Uterus (tissue), 4 donors: ENCODE data around the gene LRRC58. TPM values are rescaled to one million over a fixed set of nuclear protein-coding genes. Genes with fewer than 3 reads are reported as not detected.
A peak's percentile ranks its signal among the peaks of the same experiment; 100 is the strongest.

Experiments used
- DNase-seq, 2 donors: peaks; one replicate each; pipeline ENCODE4 v3.0.0-alpha.2; 2019 to 2020
- H3K27ac ChIP-seq, 2 donors: fragments of 200-600 bp; sonication (generic); 1 replicate in 1 of 2; 2 replicates in 1 of 2; pipeline ENCODE4 v1.5.1; 2016 to 2018
- H3K27me3 ChIP-seq, 2 donors: fragments of 200-600 bp; sonication (generic); one replicate each; pipeline ENCODE4 v1.5.1; 2018 to 2019; ENCODE audit warnings: control low read depth in 1 of 2
- H3K36me3 ChIP-seq, 2 donors: fragments of 200-600 bp; sonication (generic); one replicate each; pipeline ENCODE4 v1.5.1; 2019; ENCODE audit warnings: control low read depth in 1 of 2
- H3K4me1 ChIP-seq, 2 donors: fragments of 200-600 bp; sonication (generic); one replicate each; pipeline ENCODE4 v1.5.1; 2018 to 2019; ENCODE audit warnings: control low read depth in 1 of 2
- H3K4me3 ChIP-seq, 2 donors: fragments of 200-600 bp; sonication (generic); 1 replicate in 1 of 2; 2 replicates in 1 of 2; pipeline ENCODE4 v1.5.1; 2018 to 2019; ENCODE audit warnings: mild to moderate bottlenecking in 1 of 2
- H3K9me3 ChIP-seq, 2 donors: fragments of 200-600 bp; sonication (generic); one replicate each; pipeline ENCODE4 v1.5.1; 2019; ENCODE audit warnings: control low read depth in 1 of 2
- POLR2A ChIP-seq, 2 donors: fragments of 450-650 bp; IDR thresholded peaks; one replicate each; pipeline ENCODE4 v1.6.1; 2016; ENCODE audit warnings: antibody characterized with exemption in 2 of 2, mild to moderate bottlenecking in 1 of 2, moderate library complexity in 1 of 2
- intact Hi-C: fragments of 100-400 bp; cut with DNase I; formaldehyde crosslinking; loops from one replicate; pipeline ENCODE4 v1.15.1; 2023; ENCODE audit warnings: low total_unique reads
- total RNA-seq, 4 donors: library from RNA; depleted of rRNA in 3 of 4; stranded (reverse); fragments of >200 nt in 3 of 4; gene quantifications; one replicate each; pipeline versions ENCODE4 v1.1.0 to v1.2.4, GENCODE V29; 2014 to 2023
- TF ChIP-seq, protein P1 (sequence below), 4 experiments: fragments of 200-600 bp in 2 of 4; fragments of 450-650 bp in 2 of 4; sonication (generic) in 2 of 4; IDR thresholded peaks; one replicate each; pipeline ENCODE4 v1.5.1; 2016 to 2019; ENCODE audit warnings: antibody characterized with exemption in 4 of 4, mild to moderate bottlenecking in 2 of 4, moderate library complexity in 1 of 4
- donor health status: DM: yes; HTN: yes; CAD: no.

Gene LRRC58
- total RNA-seq, 4 donors from 2014 or later: 19.1 to 78.1 (median 35.8) TPM

DNA sequence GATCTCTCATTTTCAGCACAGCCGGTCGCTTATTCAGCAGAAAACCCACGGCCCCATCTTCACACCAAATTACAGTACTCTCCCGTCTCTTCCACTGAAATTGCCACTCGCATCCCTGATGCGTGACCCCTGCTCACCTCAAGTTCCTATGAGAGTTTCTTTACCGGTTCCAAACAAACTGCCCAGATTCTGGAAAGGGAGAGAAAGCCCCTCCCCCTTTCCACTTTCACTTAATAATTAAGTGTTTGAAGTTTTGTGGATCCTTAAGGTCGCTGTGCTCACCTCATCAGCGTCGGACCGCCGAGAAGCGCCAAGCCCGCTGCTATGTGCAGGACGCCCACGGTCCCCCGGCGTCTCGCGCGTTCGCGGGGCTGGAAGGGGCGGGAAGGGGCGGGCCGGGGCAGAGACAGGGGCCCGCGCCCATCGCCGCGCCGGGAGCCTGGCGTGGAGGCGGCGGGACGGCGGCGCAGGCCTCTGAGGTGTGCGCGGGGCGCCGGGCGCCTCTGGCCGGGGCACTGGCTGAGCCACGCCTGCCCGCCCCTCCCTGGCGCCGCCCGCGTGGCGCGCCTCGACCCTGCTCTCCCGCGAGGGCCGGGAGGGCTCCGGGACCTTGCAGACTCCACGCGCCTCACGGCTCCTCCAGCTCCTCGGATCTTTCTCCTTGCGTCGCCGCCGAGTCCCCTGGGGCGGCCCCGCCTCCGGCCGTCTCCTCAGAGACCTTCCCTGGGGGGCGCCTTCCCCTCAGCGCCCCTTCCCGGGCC is 64.2 kb downstream of the LRRC58 start, which contains the start of gene GPR156:
Gene GPR156 (minus strand): TSS at position 476 of the 761 bp plus-strand sequence. CDS start 41,124 bp downstream, outside the sequence.
- intact Hi-C loops: no loop called here
- Histone ChIP-seq H3K36me3 (no peaks in the 10 kb centered on the region), H3K9me3 (no peaks in the 10 kb centered on the region), H3K4me3 (peak within 1 kb of the TSS; percentile 21 to 49), H3K27ac (peak within 1 kb of the TSS in 1 of 2 donors; percentile 52), H3K4me1 (no peaks in the 10 kb centered on the region), H3K27me3 (no peaks in the 10 kb centered on the region)
- DNase-seq: no peak
- TF ChIP-seq, protein P1, sequence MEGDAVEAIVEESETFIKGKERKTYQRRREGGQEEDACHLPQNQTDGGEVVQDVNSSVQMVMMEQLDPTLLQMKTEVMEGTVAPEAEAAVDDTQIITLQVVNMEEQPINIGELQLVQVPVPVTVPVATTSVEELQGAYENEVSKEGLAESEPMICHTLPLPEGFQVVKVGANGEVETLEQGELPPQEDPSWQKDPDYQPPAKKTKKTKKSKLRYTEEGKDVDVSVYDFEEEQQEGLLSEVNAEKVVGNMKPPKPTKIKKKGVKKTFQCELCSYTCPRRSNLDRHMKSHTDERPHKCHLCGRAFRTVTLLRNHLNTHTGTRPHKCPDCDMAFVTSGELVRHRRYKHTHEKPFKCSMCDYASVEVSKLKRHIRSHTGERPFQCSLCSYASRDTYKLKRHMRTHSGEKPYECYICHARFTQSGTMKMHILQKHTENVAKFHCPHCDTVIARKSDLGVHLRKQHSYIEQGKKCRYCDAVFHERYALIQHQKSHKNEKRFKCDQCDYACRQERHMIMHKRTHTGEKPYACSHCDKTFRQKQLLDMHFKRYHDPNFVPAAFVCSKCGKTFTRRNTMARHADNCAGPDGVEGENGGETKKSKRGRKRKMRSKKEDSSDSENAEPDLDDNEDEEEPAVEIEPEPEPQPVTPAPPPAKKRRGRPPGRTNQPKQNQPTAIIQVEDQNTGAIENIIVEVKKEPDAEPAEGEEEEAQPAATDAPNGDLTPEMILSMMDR (IDR thresholded peaks at IDR 0.05): peak in 1 of 4 experiments; percentile 13
- no peak for TF ChIP-seq POLR2A (IDR thresholded peaks at IDR 0.05)

DNA sequence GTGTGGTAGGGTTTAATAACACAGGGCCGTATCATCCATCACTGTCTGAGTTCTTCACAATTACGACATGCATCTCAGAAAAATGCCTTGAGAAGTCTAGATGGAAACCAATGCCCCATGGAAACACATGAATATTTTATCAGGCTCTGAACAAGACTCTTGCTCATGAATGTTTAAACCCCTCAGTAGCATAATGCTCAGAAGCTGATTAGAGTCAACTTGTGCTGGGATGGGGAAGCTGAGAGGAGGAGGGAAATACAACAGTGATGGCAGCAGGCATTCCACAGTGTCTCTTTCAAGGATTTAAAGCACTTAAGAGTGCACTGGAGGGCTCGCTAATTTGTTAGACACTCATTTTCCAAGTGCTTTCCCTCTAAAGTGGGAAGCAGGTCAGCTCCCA is 67.9 kb downstream of the LRRC58 start:
- Histone ChIP-seq H3K27me3 (no peaks in the 10 kb centered on the region), H3K36me3 (no peaks in the 10 kb centered on the region), H3K9me3 (no peaks in the 10 kb centered on the region), H3K4me1 (no peaks in the 10 kb centered on the region), H3K27ac (no peak overlapping the region), H3K4me3 (no peak overlapping the region)
- DNase-seq: no peak
- intact Hi-C loops: no loop called here
- TF ChIP-seq POLR2A (IDR thresholded peaks at IDR 0.05): no peak
- TF ChIP-seq, protein P1 (IDR thresholded peaks at IDR 0.05): no peak

DNA sequence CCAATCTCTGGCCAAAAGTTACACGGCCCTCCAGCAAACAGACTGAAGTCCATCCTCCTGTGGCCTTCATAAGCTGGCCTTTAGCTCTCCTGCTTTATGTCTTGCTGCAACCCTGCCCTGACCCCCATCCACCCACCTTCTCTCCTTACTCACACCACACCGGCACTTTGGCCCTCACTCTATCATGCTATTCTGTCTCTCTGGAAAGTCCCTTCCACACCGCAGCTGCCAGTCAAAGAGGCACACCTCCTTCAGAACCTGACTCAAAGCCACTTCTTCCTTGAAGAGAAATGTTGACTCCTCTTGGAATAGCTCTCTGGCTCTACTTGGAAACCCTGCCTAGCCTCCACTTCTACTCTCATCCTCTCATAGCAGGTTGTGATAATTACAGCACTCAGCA is 68.6 kb downstream of the LRRC58 start:
- no peaks in the 10 kb centered on the region for H3K27me3 ChIP-seq
- no peak for DNase-seq
- intact Hi-C loops: no loop called here
- H3K4me3 ChIP-seq: no peak overlapping the region
- no peak overlapping the region for H3K27ac ChIP-seq
- no peak for TF ChIP-seq POLR2A (IDR thresholded peaks at IDR 0.05)
- TF ChIP-seq, protein P1 (IDR thresholded peaks at IDR 0.05): no peak
- H3K9me3 ChIP-seq: no peaks in the 10 kb centered on the region
- H3K36me3 ChIP-seq: no peaks in the 10 kb centered on the region
- H3K4me1 ChIP-seq: no peaks in the 10 kb centered on the region

DNA sequence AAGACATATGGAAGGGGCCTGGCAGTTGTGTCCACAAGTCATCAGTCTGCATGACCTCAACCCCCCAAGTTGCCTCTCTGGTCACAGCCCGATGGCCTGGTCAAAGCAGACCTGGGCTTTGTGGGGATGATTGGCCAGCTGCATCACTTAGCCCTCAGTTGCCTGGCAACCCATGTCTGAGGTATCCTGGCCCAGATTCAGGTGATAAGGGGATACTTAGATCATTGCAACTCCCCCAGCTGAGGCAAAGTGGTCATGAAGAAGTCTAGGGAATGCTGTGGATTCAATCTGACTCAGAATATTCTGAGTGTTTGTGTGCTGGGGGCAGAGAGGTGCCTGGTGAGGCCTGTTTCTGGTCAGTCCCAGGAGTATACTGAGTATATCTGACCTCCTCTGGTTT is 69.1 kb downstream of the LRRC58 start:
- H3K27ac ChIP-seq: no peak overlapping the region
- no peak for TF ChIP-seq POLR2A (IDR thresholded peaks at IDR 0.05)
- TF ChIP-seq, protein P1 (IDR thresholded peaks at IDR 0.05): no peak
- DNase-seq: no peak
- H3K27me3 ChIP-seq: no peaks in the 10 kb centered on the region
- no peaks in the 10 kb centered on the region for H3K4me1 ChIP-seq
- no peaks in the 10 kb centered on the region for H3K9me3 ChIP-seq
- intact Hi-C loops: no loop called here
- no peak overlapping the region for H3K4me3 ChIP-seq
- no peaks in the 10 kb centered on the region for H3K36me3 ChIP-seq

DNA sequence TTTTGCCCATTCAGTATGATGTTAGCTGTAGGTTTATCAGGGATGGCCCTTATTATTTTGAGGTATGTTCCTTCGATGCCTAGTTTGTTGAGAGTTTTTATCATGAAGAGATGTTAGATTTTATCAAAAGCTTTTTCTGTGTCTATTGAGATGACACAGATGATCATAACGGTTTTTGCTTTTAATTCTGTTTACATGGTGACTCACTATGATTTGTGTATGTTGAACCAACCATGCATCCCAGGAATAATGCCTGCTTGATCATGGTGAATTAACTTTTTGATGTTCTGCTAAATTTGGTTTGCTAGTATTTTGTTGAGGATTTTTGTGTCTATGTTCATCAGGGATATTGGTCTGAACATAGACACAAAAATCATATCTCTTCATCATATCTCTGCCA is 72.4 kb downstream of the LRRC58 start:
- DNase-seq: no peak
- no peaks in the 10 kb centered on the region for H3K4me1 ChIP-seq
- H3K36me3 ChIP-seq: no peaks in the 10 kb centered on the region
- intact Hi-C loops: no loop called here
- no peak for TF ChIP-seq POLR2A (IDR thresholded peaks at IDR 0.05)
- TF ChIP-seq, protein P1 (IDR thresholded peaks at IDR 0.05): no peak
- H3K9me3 ChIP-seq: no peaks in the 10 kb centered on the region
- no peaks in the 10 kb centered on the region for H3K27me3 ChIP-seq
- H3K27ac ChIP-seq: no peak overlapping the region
- H3K4me3 ChIP-seq: no peak overlapping the region
